Glutamatergic neuron (in vitro differentiated cells): ENCODE measurements around the gene MAP3K20. TPM values are rescaled to one million over a fixed set of nuclear protein-coding genes. Genes with fewer than 3 reads are reported as not detected.

ENCODE experiments used
- DNase-seq: peaks from one replicate; pipeline ENCODE4 v3.0.0; 2022
- H3K27ac Mint-ChIP-seq: one replicate; pipeline ENCODE4 v1.8.0; 2020; ENCODE audit warnings: mild to moderate bottlenecking, mixed read lengths, inconsistent platforms; ENCODE audit not compliant: unreplicated experiment
- H3K27me3 Mint-ChIP-seq: one replicate; pipeline ENCODE4 v1.8.0; 2020; ENCODE audit warnings: mild to moderate bottlenecking, moderate library complexity, mixed read lengths, inconsistent platforms; ENCODE audit not compliant: unreplicated experiment
- H3K36me3 Mint-ChIP-seq: one replicate; pipeline ENCODE4 v1.8.0; 2020; ENCODE audit warnings: mild to moderate bottlenecking, mixed read lengths, inconsistent platforms; ENCODE audit not compliant: unreplicated experiment
- H3K4me1 Mint-ChIP-seq: one replicate; pipeline ENCODE4 v1.8.0; 2020; ENCODE audit warnings: mild to moderate bottlenecking, low read depth, mixed read lengths, inconsistent platforms; ENCODE audit not compliant: unreplicated experiment
- H3K4me3 Mint-ChIP-seq: one replicate; pipeline ENCODE4 v1.8.0; 2020; ENCODE audit warnings: mild to moderate bottlenecking, mixed read lengths, inconsistent platforms; ENCODE audit not compliant: unreplicated experiment
- H3K9me3 Mint-ChIP-seq: one replicate; pipeline ENCODE4 v1.8.0; 2020; ENCODE audit warnings: mild to moderate bottlenecking, moderate library complexity, mixed read lengths, inconsistent platforms; ENCODE audit not compliant: unreplicated experiment
- CTCF ChIP-seq: fragments of 200-600 bp; sonication (generic); IDR thresholded peaks from one replicate; pipeline ENCODE4 v1.5.0; 2021; ENCODE audit not compliant: partially characterized antibody, unreplicated experiment
- total RNA-seq: library from RNA; stranded (reverse); fragmentation: NEBNext Ultra II Directional; extraction: Animal tissue kit (Norgen Biotek cat#: 25700); gene quantifications from one replicate; pipeline ENCODE4 v1.2.1, GENCODE V29; 2021; ENCODE audit not compliant: unreplicated experiment

MAP3K20 gene
- total RNA-seq, 1 donor from 2014 or later: 0.76 TPM

- Mint-ChIP-seq H3K27ac (no peak overlapping the region), H3K27me3 (peaks cover 1% of the 10 kb centered on the region), H3K4me1 (no peaks in the 10 kb centered on the region), H3K36me3 (no peaks in the 10 kb centered on the region), H3K4me3 (no peak overlapping the region), H3K9me3 (no peaks in the 10 kb centered on the region)
- no peak for DNase-seq
- no peak for TF ChIP-seq CTCF
Measured at GRCh38 chr2:173086518-173087213, 11.0 kb downstream of the MAP3K20 start.

GRCh38 chr2:173087214-173087581 is 11.6 kb downstream of the MAP3K20 start:
- Mint-ChIP-seq H3K4me1 (no peaks in the 10 kb centered on the region), H3K9me3 (no peaks in the 10 kb centered on the region), H3K27ac (no peak overlapping the region), H3K27me3 (peaks cover 1% of the 10 kb centered on the region), H3K4me3 (no peak overlapping the region), H3K36me3 (no peaks in the 10 kb centered on the region)
- no peak for TF ChIP-seq CTCF
- no peak for DNase-seq

- no peak for TF ChIP-seq CTCF
- peaks cover 1% of the 10 kb centered on the region for H3K27me3 Mint-ChIP-seq
- H3K27ac Mint-ChIP-seq: no peak overlapping the region
- H3K9me3 Mint-ChIP-seq: no peaks in the 10 kb centered on the region
- H3K4me3 Mint-ChIP-seq: no peak overlapping the region
- no peaks in the 10 kb centered on the region for H3K4me1 Mint-ChIP-seq
- DNase-seq: no peak
- no peaks in the 10 kb centered on the region for H3K36me3 Mint-ChIP-seq
Measured at GRCh38 chr2:173087793-173088496, 12.3 kb downstream of the MAP3K20 start.

- H3K9me3 Mint-ChIP-seq: no peaks in the 10 kb centered on the region
- no peak for TF ChIP-seq CTCF
- H3K4me1 Mint-ChIP-seq: no peaks in the 10 kb centered on the region
- no peak overlapping the region for H3K27ac Mint-ChIP-seq
- H3K36me3 Mint-ChIP-seq: no peaks in the 10 kb centered on the region
- H3K4me3 Mint-ChIP-seq: no peak overlapping the region
- DNase-seq: no peak
- peaks cover 1% of the 10 kb centered on the region for H3K27me3 Mint-ChIP-seq
Measured at GRCh38 chr2:173090276-173090877, 14.7 kb downstream of the MAP3K20 start.
